ENCODE measurements around the gene TSHZ2.

The TSHZ2 gene

GRCh38 chr20:53148771-53149147 is 176.6 kb downstream of the TSHZ2 start:
- no peak for DNase-seq (ENCODE audit: low read depth in 2 of 2)
- TF ChIP-seq CTCF (IDR thresholded peaks at IDR 0.05; ENCODE audit: low read depth, low read length): no peak
- H3K4me3 ChIP-seq (replicated peaks in 1 of 2; ENCODE audit: low read depth in 2 of 2, low read length in 2 of 2): no peak overlapping the region

GRCh38 chr20:53149148-53149889 is 177.2 kb downstream of the TSHZ2 start:
- no peak for TF ChIP-seq CTCF (IDR thresholded peaks at IDR 0.05; ENCODE audit: low read depth, low read length)
- no peak for DNase-seq (ENCODE audit: low read depth in 2 of 2)
- H3K4me3 ChIP-seq (replicated peaks in 1 of 2; ENCODE audit: low read depth in 2 of 2, low read length in 2 of 2): no peak overlapping the region

- no peak overlapping the region for H3K4me3 ChIP-seq (replicated peaks in 1 of 2; ENCODE audit: low read depth in 2 of 2, low read length in 2 of 2)
- no peak for TF ChIP-seq CTCF (IDR thresholded peaks at IDR 0.05; ENCODE audit: low read depth, low read length)
- no peak for DNase-seq (ENCODE audit: low read depth in 2 of 2)
Measured at GRCh38 chr20:53149890-53150205, 177.7 kb downstream of the TSHZ2 start.

- no peak for TF ChIP-seq CTCF (IDR thresholded peaks at IDR 0.05; ENCODE audit: low read depth, low read length)
- no peak for DNase-seq (ENCODE audit: low read depth in 2 of 2)
- H3K4me3 ChIP-seq (replicated peaks in 1 of 2; ENCODE audit: low read depth in 2 of 2, low read length in 2 of 2): no peak overlapping the region
Measured at GRCh38 chr20:53150532-53150931, 178.4 kb downstream of the TSHZ2 start.

GRCh38 chr20:53152228-53152627 is 180.1 kb downstream of the TSHZ2 start:
- no peak for DNase-seq (ENCODE audit: low read depth in 2 of 2)
- TF ChIP-seq CTCF (IDR thresholded peaks at IDR 0.05; ENCODE audit: low read depth, low read length): no peak
- no peak overlapping the region for H3K4me3 ChIP-seq (replicated peaks in 1 of 2; ENCODE audit: low read depth in 2 of 2, low read length in 2 of 2)

GRCh38 chr20:53154540-53154939 is 182.4 kb downstream of the TSHZ2 start:
- peak in 1 of 2 donors; percentile 20 for DNase-seq (ENCODE audit: low read depth in 2 of 2)
- TF ChIP-seq CTCF (IDR thresholded peaks at IDR 0.05; ENCODE audit: low read depth, low read length): no peak
- no peak overlapping the region for H3K4me3 ChIP-seq (replicated peaks in 1 of 2; ENCODE audit: low read depth in 2 of 2, low read length in 2 of 2)

Measured in cardiac fibroblast (primary cell).